D721Med (cell line): Measurements from ENCODE around the gene POLG.

Experiments
- DNase-seq: peaks from one replicate; pipeline ENCODE4 v3.0.0; 2011; ENCODE audit warnings: low spot score; ENCODE audit not compliant: insufficient read length
- FAIRE-seq: peaks from 2 replicates; lab custom pipeline; 2011; peaks lifted over from hg19 to GRCh38; lab: Jason Lieb, UNC
- CTCF ChIP-seq: IDR thresholded peaks from 2 replicates; pipeline ENCODE4 v1.5.1; 2012; ENCODE audit warnings: mild to moderate bottlenecking, control low read depth; ENCODE audit not compliant: insufficient read depth; ENCODE audit errors: missing control alignments

Gene POLG

GRCh38 chr15:89363770-89364169 is 29.1 kb upstream of the POLG start:
- DNase-seq (no peak), FAIRE-seq (no peak)
- TF ChIP-seq CTCF: no peak

- DNase-seq: no peak
Observed at GRCh38 chr15:89363133-89363532, 28.5 kb upstream of the POLG start.

GRCh38 chr15:89362203-89363101 is 27.8 kb upstream of the POLG start:
- no peak for TF ChIP-seq CTCF
- FAIRE-seq: no peak
- DNase-seq: peak; percentile 75

More at GRCh38 chr15:89363133-89363532, 28.5 kb upstream of the POLG start:
- no peak for FAIRE-seq
- no peak for TF ChIP-seq CTCF

GRCh38 chr15:89361451-89362202 is 27.0 kb upstream of the POLG start:
- FAIRE-seq: no peak

GRCh38 chr15:89360294-89360971 is 25.8 kb upstream of the POLG start:
- no peak for TF ChIP-seq CTCF
- no peak for FAIRE-seq
- DNase-seq: no peak

More at GRCh38 chr15:89361451-89362202, 27.0 kb upstream of the POLG start:
- TF ChIP-seq CTCF: no peak
- no peak for DNase-seq

GRCh38 chr15:89359471-89360293 is 25.1 kb upstream of the POLG start:
- TF ChIP-seq CTCF: no peak
- DNase-seq: no peak
- FAIRE-seq: no peak
